Mesodermal cell (in vitro differentiated cells): ENCODE data around the gene SLC6A17.

Experiments used
- H3K27ac ChIP-seq: 2 replicates; pipeline ENCODE4 v1.7.0; 2013; ENCODE audit warnings: mild to moderate bottlenecking, low read depth, low read length, moderate library complexity; ENCODE audit not compliant: severe bottlenecking
- H3K36me3 ChIP-seq: 2 replicates; pipeline ENCODE4 v1.7.1; 2013; ENCODE audit warnings: mild to moderate bottlenecking, low read length, moderate library complexity; ENCODE audit not compliant: control insufficient read depth, insufficient read depth
- H3K4me1 ChIP-seq: one replicate; pipeline ENCODE4 v1.7.1; 2013; ENCODE audit warnings: mild to moderate bottlenecking, low read length; ENCODE audit not compliant: insufficient read depth, control insufficient read depth, poor library complexity, severe bottlenecking
- H3K4me3 ChIP-seq: 2 replicates; pipeline ENCODE4 v1.7.0; 2013; ENCODE audit warnings: low read length, control low read depth, mild to moderate bottlenecking; ENCODE audit not compliant: insufficient read depth, poor library complexity, severe bottlenecking; ENCODE audit errors: extremely low read depth
- H3K9me3 ChIP-seq: 2 replicates; pipeline ENCODE4 v1.7.1; 2013; ENCODE audit warnings: mild to moderate bottlenecking, low read length, moderate library complexity; ENCODE audit not compliant: control insufficient read depth
- WGBS, 2 experiments: methylation state at CpG; one replicate each; pipeline ENCODE4 v1.1.5; 2013; ENCODE audit warnings: missing lambda C conversion rate in 2 of 2; ENCODE audit not compliant: insufficient coverage in 2 of 2; 5-methylcytosine and 5-hydroxymethylcytosine counted together

The SLC6A17 gene

DNA sequence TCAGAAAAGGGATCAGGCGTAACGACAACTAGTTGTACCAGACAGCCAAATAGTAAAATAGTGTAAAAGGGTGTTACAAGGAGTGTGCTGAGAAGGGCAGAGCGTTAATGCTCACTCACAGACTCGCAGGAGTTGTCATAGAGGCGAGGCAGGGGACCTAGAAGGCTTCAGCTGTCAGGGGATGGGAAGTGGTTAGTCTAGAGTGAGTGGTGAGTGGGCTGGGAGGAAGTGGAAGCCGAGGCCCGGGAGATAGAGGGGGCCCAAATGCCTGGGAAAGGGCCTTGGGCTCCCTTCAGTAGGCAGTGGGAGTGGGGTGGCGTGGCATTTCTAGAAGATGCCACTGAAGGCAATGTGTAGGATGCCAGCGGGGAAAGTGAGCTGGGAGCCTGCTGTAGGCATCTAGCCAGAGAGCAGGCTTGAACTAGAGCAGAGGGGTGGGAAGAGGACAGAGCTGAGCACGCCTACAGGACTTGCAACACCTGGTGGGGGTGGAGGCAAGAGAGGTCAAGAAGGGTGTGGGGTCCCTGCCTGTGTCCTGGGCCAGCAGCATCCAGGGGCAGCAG lies 10.3 kb downstream of the SLC6A17 start:
- Histone ChIP-seq H3K4me3 (no peak overlapping the region), H3K4me1 (no peaks in the 10 kb centered on the region), H3K27ac (no peak overlapping the region), H3K9me3 (no peaks in the 10 kb centered on the region), H3K36me3 (no peaks in the 10 kb centered on the region)
- WGBS, 2 experiments: 77 to 82% methylated on average over 10 of the region's 10 CpGs

DNA sequence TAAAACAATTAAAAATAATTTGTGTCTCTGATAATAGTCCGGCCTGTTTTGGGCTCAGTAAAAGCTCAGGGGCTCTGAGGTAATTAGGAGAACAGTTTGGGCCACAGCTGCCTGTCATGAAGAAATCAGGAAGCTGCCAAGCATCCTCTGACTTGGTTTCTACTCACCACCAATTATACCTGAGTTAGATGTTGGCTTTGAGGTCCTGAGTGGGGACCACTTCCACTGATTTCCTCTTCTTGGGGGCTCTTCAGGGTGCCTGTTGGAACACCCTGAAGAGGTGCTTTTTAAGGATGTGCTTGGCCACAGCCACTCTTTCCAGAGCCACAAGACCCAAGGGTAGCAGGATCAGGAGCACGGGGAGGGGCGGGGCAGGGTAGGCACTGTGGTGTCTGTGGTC lies 10.9 kb downstream of the SLC6A17 start:
- H3K27ac ChIP-seq: no peak overlapping the region
- no peaks in the 10 kb centered on the region for H3K36me3 ChIP-seq
- no peaks in the 10 kb centered on the region for H3K9me3 ChIP-seq
- H3K4me3 ChIP-seq: no peak overlapping the region
- H3K4me1 ChIP-seq: no peaks in the 10 kb centered on the region
- WGBS, 2 experiments: 87 to 100% methylated on average over 2 to 3 of the region's 3 CpGs

DNA sequence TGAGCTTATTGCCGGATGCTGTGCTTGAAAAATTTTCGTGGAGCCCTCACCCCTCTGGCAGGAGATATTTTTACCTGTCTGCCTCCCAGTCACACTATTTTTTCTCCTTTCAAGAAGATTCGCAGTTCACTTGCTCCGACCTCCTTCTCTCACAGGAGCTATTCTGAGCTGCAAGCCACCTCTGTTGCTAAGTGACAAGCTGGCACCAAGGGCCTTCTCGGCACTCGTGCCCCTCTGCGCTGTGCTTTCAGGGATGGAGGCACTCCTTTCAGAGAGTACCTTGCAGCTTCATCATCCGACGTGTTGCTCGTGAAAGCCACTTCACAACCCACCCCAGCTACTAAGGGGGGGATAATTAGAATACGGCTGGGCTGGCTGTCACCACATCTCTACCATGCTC lies 11.6 kb downstream of the SLC6A17 start:
- Histone ChIP-seq H3K9me3 (no peaks in the 10 kb centered on the region), H3K4me1 (no peaks in the 10 kb centered on the region), H3K36me3 (no peaks in the 10 kb centered on the region), H3K4me3 (no peak overlapping the region), H3K27ac (no peak overlapping the region)
- WGBS, 2 experiments: 93 to 94% methylated on average over 7 to 10 of the region's 11 CpGs

DNA sequence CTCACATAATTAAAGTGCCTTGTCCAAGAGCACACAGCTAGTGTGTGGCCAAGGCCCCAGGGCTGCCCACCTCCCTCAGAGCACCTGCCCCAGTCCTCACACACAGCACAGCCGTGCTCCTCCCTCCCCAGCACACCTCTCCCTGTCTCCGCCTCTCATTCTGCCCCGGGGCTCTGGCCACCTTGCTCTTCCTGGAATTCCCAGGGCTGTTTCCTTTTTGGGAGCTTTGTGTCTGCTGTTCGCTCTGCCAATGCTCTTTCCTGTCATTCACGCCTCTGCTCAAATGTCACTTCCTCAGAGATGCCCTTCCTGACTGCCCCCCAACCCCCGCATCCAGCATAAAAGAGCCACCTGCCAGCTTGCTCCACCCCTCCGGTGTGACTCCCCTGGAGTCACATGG lies 13.3 kb downstream of the SLC6A17 start:
- WGBS, 2 experiments: 66 to 70% methylated on average over 5 to 7 of the region's 7 CpGs

DNA sequence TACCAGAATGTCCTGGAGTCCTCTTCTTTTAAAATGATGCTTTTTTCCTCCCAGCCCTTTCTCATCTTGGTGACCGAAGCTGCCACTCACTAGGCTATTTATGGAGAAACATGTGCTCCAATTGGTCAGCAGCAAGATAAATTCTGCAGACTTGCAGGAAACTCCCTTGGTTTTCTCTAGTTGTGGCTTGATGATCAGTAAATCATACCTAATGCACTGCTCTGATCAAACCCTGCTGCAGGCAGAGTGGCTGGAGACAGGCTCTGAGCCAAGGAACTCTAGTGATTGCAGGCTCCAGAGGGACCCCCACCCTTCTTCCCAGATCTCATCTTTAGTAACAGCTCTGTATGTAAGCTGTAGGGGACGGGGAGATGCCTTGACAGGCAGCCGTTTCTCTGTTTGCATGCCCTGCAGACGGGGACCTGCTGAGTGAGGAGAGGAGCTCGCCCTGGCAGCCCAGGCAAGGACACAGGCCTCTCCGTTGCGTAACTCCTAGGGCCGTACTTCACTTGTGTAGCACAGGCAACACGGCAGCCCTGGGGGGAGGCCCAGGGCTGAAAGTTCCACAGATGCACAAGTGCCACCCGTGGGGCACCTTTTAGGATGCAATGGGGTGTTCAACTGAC lies 14.5 kb downstream of the SLC6A17 start:
- Histone ChIP-seq H3K27ac (no peak overlapping the region), H3K36me3 (no peaks in the 10 kb centered on the region), H3K4me3 (no peak overlapping the region), H3K9me3 (peaks cover 4% of the 10 kb centered on the region), H3K4me1 (no peaks in the 10 kb centered on the region)
- WGBS, 2 experiments: 69 to 73% methylated on average over 10 of the region's 10 CpGs

More for the DNA sequence above, 13.3 kb downstream of the SLC6A17 start:
- Histone ChIP-seq H3K36me3 (no peaks in the 10 kb centered on the region), H3K9me3 (peaks cover under 1% of the 10 kb centered on the region), H3K27ac (no peak overlapping the region), H3K4me1 (no peaks in the 10 kb centered on the region), H3K4me3 (no peak overlapping the region)

DNA sequence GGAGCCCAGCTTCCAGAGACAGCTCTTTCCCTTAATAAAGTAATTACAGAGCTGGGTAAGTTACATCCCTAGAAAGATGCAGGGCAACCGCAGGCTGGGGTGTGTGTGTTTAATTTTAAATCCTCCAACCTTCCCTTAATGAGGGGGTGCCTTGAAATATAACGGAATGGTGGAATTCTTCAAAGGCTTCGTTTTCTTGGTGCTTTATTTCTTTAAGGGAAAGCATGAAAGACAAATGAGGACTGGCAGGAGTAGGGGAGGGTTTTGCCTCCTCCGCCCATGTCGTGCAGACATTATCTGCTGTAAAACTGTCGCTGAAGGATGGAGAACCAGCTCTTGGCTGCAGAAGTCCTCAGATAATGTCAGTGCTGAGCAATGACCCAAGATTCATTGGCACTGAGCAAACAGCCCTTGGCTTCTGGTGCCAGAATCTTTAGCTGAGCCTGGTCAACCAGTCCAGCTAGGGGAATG lies 15.5 kb downstream of the SLC6A17 start:
- H3K27ac ChIP-seq: no peak overlapping the region
- H3K36me3 ChIP-seq: no peaks in the 10 kb centered on the region
- no peak overlapping the region for H3K4me3 ChIP-seq
- H3K9me3 ChIP-seq: peaks cover 4% of the 10 kb centered on the region
- H3K4me1 ChIP-seq: no peaks in the 10 kb centered on the region
- WGBS, 2 experiments: 83 to 95% methylated on average over 4 to 5 of the region's 6 CpGs

DNA sequence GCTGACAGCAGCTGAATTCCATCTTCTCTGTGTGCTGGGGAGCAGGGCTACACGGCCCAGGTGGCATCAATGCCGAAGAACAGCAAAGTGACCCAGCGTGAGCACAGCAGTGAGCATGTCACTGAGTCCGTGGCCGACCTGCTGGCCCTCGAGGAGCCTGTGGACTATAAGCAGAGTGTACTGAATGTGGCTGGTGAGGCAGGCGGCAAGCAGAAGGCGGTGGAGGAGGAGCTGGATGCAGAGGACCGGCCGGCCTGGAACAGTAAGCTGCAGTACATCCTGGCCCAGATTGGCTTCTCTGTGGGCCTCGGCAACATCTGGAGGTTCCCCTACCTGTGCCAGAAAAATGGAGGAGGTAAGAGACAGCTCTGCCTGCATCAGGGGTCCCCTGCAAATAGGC lies 16.6 kb downstream of the SLC6A17 start:
- Histone ChIP-seq H3K27ac (no peak overlapping the region), H3K9me3 (peaks cover 4% of the 10 kb centered on the region), H3K4me1 (peaks cover 4% of the 10 kb centered on the region), H3K4me3 (no peak overlapping the region), H3K36me3 (no peaks in the 10 kb centered on the region)
- 86 to 87% methylated on average over 11 of the region's 11 CpGs for WGBS, 2 experiments

DNA sequence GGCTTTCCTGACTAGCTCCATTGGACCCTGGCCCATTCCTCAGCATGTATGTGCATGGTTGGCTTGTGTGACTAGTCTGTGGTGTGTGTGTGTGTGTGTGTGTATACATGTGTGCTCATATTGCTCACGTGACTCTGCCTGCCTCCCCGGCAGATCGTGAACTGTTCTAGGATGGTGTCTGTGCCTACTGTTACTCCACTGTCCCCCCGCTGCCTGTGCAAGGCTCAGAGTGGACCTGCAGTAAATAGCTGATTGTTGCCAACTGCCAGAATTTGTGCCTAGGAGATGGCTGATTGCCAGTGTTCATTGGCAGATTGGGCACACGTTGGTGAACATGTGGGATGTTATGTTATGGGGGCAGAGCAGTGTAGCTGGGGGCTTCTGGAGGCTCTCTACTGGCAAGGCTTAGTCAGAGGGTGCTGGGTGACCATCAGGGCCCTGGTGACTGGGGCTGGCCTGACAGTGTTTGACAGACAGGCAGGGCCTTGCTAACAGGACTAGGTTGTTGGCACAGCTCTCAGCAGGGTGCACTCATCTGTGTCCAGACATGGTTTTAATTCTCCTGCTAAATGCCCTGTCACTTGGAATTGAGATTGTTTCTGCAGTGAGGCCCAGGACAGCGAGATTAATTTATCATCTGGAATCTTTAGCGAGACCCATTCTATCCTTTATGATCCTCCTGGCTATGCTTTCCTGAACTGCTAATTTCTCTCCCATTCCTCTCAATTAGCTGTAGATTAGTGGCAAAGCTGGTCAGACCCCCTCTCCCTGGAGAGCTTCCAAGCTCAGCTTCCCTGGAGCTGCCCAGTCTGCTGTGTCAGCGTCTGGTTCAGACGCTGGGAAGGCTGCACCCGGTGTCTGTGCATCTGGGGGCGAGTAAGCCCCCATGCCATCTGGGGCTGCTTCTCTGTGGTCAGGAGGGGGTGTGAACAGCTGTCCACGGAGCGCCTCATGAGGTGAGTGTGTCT lies 20.8 kb downstream of the SLC6A17 start:
- Histone ChIP-seq H3K9me3 (peaks cover 4% of the 10 kb centered on the region), H3K4me3 (no peak overlapping the region), H3K27ac (no peak overlapping the region), H3K36me3 (no peaks in the 10 kb centered on the region), H3K4me1 (peaks cover 31% of the 10 kb centered on the region)
- 89 to 91% methylated on average over 11 to 12 of the region's 13 CpGs for WGBS, 2 experiments

DNA sequence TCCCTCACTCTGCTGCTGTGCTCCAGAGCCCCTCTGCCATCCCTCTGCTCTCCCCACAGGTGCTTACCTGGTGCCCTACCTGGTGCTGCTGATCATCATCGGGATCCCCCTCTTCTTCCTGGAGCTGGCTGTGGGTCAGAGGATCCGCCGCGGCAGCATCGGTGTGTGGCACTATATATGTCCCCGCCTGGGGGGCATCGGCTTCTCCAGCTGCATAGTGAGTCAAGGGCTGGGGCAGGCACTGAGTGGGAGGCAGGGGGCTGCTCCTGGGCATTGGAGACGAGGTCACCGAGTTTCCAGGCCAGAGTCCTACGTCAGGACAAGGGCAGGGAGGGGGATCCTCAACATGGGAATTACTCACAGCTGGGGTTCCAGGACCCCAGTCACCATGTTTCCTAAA lies 21.7 kb downstream of the SLC6A17 start:
- 79 to 95% methylated on average over 4 to 10 of the region's 10 CpGs for WGBS, 2 experiments
- H3K27ac ChIP-seq: no peak overlapping the region
- H3K4me3 ChIP-seq: no peak overlapping the region
- peaks cover 4% of the 10 kb centered on the region for H3K9me3 ChIP-seq
- peaks cover 31% of the 10 kb centered on the region for H3K4me1 ChIP-seq
- H3K36me3 ChIP-seq: no peaks in the 10 kb centered on the region

DNA sequence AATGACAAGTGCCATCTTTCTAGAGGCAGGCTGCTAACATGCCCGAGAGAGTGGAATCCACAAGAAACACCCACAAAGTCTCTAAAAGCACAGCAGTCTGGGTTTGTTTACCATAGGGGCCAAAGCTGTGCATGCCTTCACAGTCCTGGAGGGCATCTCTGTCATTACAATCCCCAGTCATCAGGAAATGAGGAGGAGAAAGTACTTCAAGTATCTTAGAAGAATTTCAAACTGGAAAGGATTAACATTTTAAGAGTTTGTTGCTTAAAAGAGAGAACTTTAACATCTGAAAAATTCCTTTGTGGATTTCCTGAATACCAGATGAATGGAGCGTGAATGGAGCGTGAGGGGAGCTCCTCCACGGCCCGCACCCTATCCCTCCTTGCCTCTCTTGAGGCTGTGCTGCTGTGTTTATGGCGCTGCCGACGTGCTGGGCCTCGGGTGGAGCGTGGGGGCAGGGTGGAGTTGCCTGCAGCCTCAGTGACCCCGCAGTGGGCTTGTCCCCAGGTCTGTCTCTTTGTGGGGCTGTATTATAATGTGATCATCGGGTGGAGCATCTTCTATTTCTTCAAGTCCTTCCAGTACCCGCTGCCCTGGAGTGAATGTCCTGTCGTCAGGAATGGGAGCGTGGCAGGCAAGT lies 23.3 kb downstream of the SLC6A17 start:
- Histone ChIP-seq H3K4me3 (no peak overlapping the region), H3K36me3 (no peaks in the 10 kb centered on the region), H3K9me3 (peaks cover 3% of the 10 kb centered on the region), H3K4me1 (peaks cover 31% of the 10 kb centered on the region), H3K27ac (peak overlapping the region; percentile 72)
- 47 to 68% methylated on average over 9 to 13 of the region's 15 CpGs for WGBS, 2 experiments
